GM19328 (cell line): ENCODE data around the gene EGLN3.
A peak's percentile ranks its signal among the peaks of the same experiment; 100 is the strongest.
"Not testable (repeated sequence)": the region's sequence is repeated elsewhere in the genome, so short reads cannot be mapped to it uniquely, and the experiment has no call there.

Experiments
- ATAC-seq: cut with Tn5 transposase; IDR thresholded peaks from one replicate; pipeline ENCODE4 v1.9.1; 2021; ENCODE audit warnings: mild to moderate bottlenecking, moderate library complexity; ENCODE audit not compliant: unreplicated experiment

Gene EGLN3

DNA sequence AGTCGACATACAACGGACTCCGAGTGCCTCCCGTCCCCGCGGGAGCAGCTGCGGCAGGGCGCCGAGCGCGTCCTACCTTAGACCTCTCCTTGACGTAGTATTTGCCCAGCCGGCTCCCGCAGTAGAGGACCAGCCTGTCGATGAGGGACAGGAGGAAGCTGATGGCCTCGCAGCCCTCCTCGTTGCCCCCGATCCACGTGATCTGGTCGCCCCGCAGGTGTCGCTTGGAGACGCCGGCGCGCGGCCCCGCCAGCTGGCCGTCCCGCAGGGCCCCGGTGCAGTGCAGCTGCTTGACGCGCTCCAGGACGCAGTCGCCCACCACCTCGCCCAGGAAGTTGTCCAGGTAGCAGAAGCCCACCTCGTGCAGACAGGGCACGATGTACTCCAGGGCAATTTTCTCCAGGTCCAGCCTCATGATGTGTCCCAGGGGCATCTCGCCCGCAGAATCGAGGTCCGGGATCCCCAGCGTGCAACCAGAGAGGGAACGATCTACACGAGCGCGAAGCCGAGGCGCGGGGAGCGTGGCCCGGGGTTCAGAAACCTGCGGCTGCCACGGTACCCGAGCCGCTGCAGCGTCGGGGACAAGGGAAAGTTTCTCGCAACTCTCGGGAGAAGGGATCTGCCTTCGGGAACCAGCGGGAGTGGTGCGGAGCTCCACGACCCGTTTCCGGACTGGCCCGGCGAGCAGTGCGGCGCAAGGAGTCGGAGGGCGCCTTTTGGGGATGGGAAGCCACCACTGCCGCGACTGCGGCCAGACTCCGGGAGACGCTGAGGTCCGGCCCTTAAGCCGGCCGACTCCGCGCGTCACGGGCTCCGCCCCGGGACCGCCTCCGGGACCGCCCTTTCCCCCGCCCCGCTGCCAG, at the start of gene EGLN3:
TSS of gene EGLN3 (minus strand) at position 755 of the 863 bp plus-strand sequence. CDS start at position 433, 322 bp downstream.
- peak; percentile 79 for ATAC-seq

DNA sequence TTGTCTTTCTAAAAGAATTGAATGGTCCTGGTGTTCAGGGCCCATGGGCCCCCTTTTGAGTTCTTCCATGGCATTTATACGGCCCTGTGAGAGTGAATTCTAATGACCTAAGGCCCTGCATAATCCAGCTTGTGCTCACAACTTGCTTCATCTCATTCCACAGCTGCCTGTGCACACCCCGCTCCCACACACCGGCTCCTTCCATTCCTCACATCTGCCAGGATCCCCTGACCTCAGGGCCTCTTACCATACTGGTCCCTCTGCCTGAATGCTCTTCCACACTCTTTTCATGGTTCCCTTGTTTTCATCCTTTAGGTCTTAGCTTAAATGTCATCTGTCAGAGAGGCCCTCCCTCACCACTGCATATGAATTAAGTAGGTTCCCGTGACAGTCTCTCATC, 49.5 kb upstream of the EGLN3 start:
- ATAC-seq = no peak

- no peak for ATAC-seq
Measured at GRCh38 chr14:33999771-34000291, 49.0 kb upstream of the EGLN3 start.

DNA sequence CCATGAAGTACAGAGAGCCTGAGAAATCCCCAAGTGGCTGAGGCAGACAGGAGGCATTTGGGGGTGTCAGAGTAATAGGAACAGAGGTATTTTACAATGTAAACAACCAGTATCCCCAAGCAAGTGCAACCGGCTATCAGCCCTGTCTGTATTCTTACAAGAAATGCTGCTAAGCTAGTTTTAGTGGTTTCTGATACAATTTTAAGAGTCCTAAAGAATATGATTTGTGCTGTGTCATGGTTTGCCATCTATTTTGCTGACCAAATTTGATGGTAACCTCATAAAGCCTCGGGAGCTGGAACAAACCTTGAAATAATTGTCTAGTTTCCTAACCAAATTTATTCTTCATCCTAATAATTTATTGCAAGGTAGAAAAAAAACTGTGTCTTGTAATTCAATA, 46.7 kb upstream of the EGLN3 start:
- no peak for ATAC-seq

GRCh38 chr14:33996462-33996861, 45.6 kb upstream of the EGLN3 start:
- no peak for ATAC-seq

DNA sequence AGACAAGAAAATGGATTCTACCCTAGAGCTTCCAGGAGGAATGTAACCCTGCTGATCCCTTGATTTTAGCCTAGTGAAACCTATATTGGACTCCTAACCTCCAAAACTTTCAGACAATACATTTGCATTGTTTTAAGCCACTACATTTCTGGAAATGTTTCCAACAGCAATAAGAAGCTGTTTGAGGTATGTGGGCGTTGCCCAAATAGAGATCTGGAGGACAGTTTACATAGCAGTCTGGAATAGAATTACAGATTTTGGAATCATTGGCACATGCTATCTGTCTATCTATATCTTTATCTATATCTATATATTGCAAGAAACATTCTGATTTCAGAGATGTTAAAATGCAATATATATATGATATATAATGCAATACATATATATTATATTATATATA, 42.4 kb upstream of the EGLN3 start:
- no peak for ATAC-seq

DNA sequence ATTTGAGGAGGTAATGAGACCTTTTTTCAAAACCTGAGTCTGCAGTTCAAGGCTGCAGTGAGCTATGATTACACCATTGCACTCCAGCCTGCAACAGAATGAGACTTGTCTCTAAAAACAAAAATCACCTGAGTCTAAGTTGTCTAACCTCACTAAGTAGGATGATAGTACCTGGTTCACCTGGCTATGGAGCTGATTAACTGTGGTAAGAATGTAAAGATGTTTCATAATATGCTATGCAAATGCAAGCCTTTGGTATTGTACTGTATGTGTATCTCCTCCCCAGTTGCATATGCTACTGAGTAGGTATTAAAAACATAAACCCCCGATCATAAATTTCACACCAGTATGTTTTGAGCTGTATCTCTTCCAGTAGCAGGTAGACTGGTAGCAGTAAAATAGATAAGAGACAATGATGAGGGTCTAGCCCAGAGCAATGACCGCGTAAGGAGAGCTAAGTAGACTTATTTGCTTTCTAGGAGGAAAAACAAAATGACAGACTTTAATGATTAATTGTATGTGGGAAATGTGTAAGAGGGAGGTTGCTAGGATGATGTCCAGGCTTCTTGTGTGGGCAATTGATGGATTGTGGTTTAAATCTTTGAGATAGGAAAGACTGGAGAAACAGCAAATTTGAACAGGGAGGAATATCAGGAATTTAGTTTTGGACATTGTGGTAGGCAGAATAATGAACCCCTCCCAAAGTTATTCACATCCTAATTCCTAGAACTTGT, 41.6 kb upstream of the EGLN3 start:
- no peak for ATAC-seq

- no peak for ATAC-seq
Measured at GRCh38 chr14:33990790-33991189, 39.9 kb upstream of the EGLN3 start.

- ATAC-seq = no peak
Measured at GRCh38 chr14:33987565-33988080, 36.7 kb upstream of the EGLN3 start.

DNA sequence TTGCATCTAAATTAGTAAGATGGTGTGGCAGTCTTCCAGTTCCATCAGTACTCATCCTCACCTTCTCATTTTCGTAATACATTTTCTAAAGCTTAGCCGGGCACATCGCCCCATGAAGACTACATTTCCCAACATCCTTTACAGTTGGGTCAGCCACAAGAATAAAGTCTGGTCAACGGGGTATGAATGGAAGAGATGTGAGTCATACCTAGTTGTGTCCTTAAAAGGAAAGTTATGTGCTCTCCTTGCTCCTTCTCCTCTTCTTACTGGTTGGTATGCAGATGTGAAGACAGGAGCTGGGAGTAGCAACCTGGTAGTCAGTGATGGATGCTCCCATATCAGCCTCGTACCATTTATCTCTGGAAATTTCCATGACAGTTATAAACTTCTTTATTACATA, 35.9 kb upstream of the EGLN3 start:
- no peak for ATAC-seq

DNA sequence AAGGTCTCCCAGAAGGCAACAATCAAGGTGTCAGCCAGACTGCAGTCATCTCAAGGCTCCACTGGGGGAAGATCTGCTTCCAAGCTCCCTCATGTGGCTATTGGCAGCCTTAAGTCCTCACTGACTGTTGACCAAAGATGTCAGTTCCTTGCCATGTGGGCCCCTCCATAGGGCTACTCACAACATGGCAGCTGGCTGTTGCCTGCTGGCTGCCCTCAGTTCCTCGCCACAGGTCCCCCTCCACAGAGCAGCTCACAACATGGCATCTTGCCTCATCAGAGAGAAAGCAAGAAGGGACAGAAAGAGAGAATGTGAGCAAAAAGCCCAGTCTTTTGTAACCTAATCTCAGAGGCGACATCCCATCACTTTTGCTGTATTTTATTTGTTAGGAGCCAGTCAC, 34.4 kb upstream of the EGLN3 start:
- no peak for ATAC-seq

DNA sequence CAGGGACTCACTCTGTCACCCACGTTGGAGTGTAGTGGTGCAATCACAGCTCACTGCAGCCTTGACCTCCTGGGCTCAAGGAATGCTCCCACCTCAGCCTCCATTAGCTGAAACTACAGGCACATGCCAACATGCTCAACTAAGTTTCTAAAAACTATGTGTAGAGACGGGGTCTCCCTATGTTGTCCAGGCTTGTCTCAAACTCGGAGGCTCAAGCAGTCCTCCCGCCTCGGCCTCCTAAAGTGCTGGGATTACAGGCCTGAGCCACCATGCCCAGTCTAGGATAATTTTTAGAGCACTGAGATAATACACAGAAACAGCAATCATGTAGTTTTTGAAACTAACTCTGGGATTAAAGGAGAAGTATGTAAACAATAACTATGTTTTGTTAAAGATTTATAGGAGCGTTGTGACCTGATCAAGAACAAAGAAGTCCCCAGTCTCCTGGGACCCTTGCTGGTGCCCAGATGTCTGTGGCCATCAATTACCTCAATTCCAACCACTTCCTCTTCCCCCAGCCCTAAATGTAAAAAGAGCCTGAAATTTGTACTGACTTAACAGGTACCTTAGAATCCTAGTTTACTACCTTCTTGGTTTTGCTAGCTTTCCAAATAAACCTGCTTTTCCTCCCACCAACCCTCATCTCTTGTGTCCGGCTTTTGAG, 28.9 kb upstream of the EGLN3 start:
- no peak for ATAC-seq

GRCh38 chr14:33978892-33979612, 28.2 kb upstream of the EGLN3 start:
- ATAC-seq = no peak

- ATAC-seq = peak; percentile 75
Measured at GRCh38 chr14:33972583-33973081, 21.8 kb upstream of the EGLN3 start.

GRCh38 chr14:33969846-33970245, 19.0 kb upstream of the EGLN3 start:
- ATAC-seq = not testable (repeated sequence)

GRCh38 chr14:33968722-33969121, 17.8 kb upstream of the EGLN3 start:
- ATAC-seq = no peak

GRCh38 chr14:33967138-33967537, 16.3 kb upstream of the EGLN3 start:
- ATAC-seq = no peak

GRCh38 chr14:33966276-33966675, 15.4 kb upstream of the EGLN3 start:
- ATAC-seq = no peak

DNA sequence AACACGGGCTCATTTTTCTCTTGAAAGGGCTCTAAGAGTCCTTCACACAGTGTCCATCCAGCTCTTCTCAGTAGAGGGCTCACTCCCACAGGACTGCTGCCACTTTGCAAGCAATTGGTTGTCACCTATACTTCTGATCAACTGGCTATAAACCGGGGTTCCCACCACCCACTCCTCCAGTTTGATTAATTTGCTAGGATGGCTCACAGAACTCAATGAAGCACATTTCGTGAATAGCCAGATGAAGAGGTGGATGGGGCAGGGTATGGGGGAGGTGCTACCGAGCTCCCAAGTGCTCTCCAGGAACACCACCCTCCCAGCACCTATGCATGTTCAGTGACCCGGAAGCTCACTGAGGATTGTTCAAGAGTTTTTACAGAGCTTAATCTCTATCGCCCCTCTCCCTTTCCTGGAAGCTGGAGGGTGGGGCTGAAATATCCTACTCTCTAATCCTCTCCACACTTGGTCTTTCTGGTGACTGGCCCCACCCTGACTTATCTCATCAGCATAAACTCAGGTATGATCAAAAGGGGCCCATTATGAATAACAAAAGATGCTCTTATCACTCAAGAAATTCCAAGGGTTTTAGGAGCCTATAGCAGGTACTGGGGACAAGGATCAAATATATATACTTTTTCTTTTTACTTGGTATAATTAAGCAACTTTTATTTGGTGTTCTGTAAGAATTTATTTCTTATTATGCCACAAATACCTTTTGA, 13.9 kb upstream of the EGLN3 start:
- no peak for ATAC-seq

DNA sequence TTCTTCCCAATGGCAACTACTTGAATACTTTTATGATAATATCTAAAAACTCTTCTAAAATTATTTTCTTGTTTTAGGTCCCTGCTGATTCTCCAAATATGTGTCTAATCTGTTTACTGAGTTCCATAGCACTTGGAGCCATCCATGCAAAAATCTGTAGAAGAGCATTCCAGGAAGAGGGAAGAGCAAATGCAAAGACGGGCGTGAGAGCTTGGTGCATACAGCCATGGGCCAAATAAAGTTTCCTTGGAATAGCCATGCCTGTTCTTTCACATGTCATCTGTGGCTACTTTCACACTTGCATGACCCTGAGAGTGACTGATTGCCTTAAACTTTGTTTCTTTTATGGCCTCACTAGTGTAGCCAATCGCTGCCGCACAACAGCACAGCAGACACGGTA, 13.0 kb upstream of the EGLN3 start:
- ATAC-seq = no peak
